IMR-90 (cell line): ENCODE measurements around the gene THAP2. TPM values are rescaled to one million over a fixed set of nuclear protein-coding genes. Genes with fewer than 3 reads are reported as not detected.
A peak's percentile ranks its signal among the peaks of the same experiment; 100 is the strongest.

Experiments
- ATAC-seq: fragments of 200-7000 bp; cut with Tn5 transposase; 2 replicates; pipeline ENCODE4 v1.9.1; 2020; ENCODE audit warnings: low read depth, mild to moderate bottlenecking, moderate library complexity
- BruUV-seq: library from RNA; stranded (reverse); fragments of 400-500 nt; replicated peaks from 2 replicates; lab custom pipeline; 2021; lab: Mats Ljungman, UMichigan
- CTCF ChIA-PET: fragments of 300-600 bp; formaldehyde crosslinking; extraction: SDS; loops from one replicate; lab custom pipeline; 2021; ENCODE audit warnings: antibody characterized with exemption; lab: Yijun Ruan, JAX
- POLR2A ChIA-PET: fragments of 300-600 bp; sonication (Branson Sonifier 250); formaldehyde crosslinking; loops from one replicate; lab custom pipeline; 2022; ENCODE audit warnings: antibody characterized with exemption; ENCODE audit not compliant: unreplicated experiment; lab: Charles Lee
- DNase-seq: peaks from one replicate; pipeline ENCODE4 v3.0.0; 2013
- H2AFZ ChIP-seq: replicated peaks from 2 replicates; pipeline ENCODE3; 2013; ENCODE audit warnings: low read length, mild to moderate bottlenecking; ENCODE audit not compliant: poor library complexity
- H2AK5ac ChIP-seq: 2 replicates; pipeline ENCODE4 v1.6.1; 2013; ENCODE audit warnings: low read depth, low read length, inconsistent platforms
- H2AK9ac ChIP-seq: replicated peaks from 2 replicates; pipeline ENCODE3; 2013; ENCODE audit warnings: mild to moderate bottlenecking, low read depth, low read length, moderate library complexity; ENCODE audit not compliant: poor library complexity
- H2BK120ac ChIP-seq: 2 replicates; pipeline ENCODE4 v1.6.1; 2013; ENCODE audit warnings: low read depth, low read length, inconsistent platforms
- H2BK15ac ChIP-seq: 3 replicates; pipeline ENCODE4 v1.6.1; 2013; ENCODE audit warnings: low read depth, low read length, inconsistent platforms
- H2BK20ac ChIP-seq: 2 replicates; pipeline ENCODE4 v1.6.1; 2013; ENCODE audit warnings: low read depth, mild to moderate bottlenecking, inconsistent platforms, low read length, moderate library complexity
- H2BK5ac ChIP-seq: 2 replicates; pipeline ENCODE4 v1.6.1; 2013; ENCODE audit warnings: mild to moderate bottlenecking, low read depth, low read length, inconsistent platforms; ENCODE audit not compliant: poor library complexity, severe bottlenecking
- H3K14ac ChIP-seq: replicated peaks from 2 replicates; pipeline ENCODE4 v1.6.1; 2013; ENCODE audit warnings: low read depth, low read length, inconsistent platforms
- H3K18ac ChIP-seq: 2 replicates; pipeline ENCODE4 v1.6.1; 2013; ENCODE audit warnings: low read depth, low read length, control low read depth
- H3K23ac ChIP-seq: 2 replicates; pipeline ENCODE4 v1.6.1; 2013; ENCODE audit warnings: low read depth, low read length, inconsistent platforms
- H3K27ac ChIP-seq: 2 replicates; pipeline ENCODE4 v1.5.1; 2013; ENCODE audit warnings: mild to moderate bottlenecking, control low read depth, low read length; ENCODE audit not compliant: insufficient read depth
- H3K27me3 ChIP-seq: 2 replicates; pipeline ENCODE4 v1.6.1; 2013; ENCODE audit warnings: low read length; ENCODE audit not compliant: control insufficient read depth, insufficient read depth
- H3K36me3 ChIP-seq: 2 replicates; pipeline ENCODE4 v1.6.1; 2013; ENCODE audit warnings: low read length, mixed read lengths; ENCODE audit not compliant: control insufficient read depth, insufficient read depth
- H3K4ac ChIP-seq: 2 replicates; pipeline ENCODE4 v1.6.1; 2013; ENCODE audit warnings: low read depth, low read length, inconsistent platforms
- H3K4me1 ChIP-seq: 2 replicates; pipeline ENCODE4 v1.6.1; 2013; ENCODE audit warnings: low read length, mixed read lengths; ENCODE audit not compliant: control insufficient read depth, insufficient read depth
- H3K4me2 ChIP-seq: 2 replicates; pipeline ENCODE4 v1.6.1; 2013; ENCODE audit warnings: low read depth, mild to moderate bottlenecking, control low read depth, low read length, moderate library complexity
- H3K4me3 ChIP-seq: 2 replicates; pipeline ENCODE4 v1.5.1; 2013; ENCODE audit warnings: low read depth, mild to moderate bottlenecking, control low read depth, low read length, moderate library complexity; ENCODE audit not compliant: insufficient read depth
- H3K56ac ChIP-seq: 2 replicates; pipeline ENCODE4 v1.6.1; 2013; ENCODE audit warnings: low read length, inconsistent platforms; ENCODE audit not compliant: insufficient read depth; ENCODE audit errors: extremely low read depth
- H3K79me1 ChIP-seq, 2 experiments: 2 replicates each; pipeline ENCODE4 v1.6.1; 2013; ENCODE audit warnings: low read length in 2 of 2, inconsistent platforms in 1 of 2, low read depth in 1 of 2
- H3K9ac ChIP-seq: 2 replicates; pipeline ENCODE4 v1.6.1; 2013; ENCODE audit warnings: low read depth, low read length, control low read depth
- H3K9me1 ChIP-seq: 2 replicates; pipeline ENCODE4 v1.6.1; 2013; ENCODE audit warnings: low read length, inconsistent platforms; ENCODE audit not compliant: insufficient read depth
- H3K9me3 ChIP-seq: 2 replicates; pipeline ENCODE4 v1.6.1; 2013; ENCODE audit warnings: low read length; ENCODE audit not compliant: control insufficient read depth, insufficient read depth
- H4K20me1 ChIP-seq: 2 replicates; pipeline ENCODE4 v1.6.1; 2013; ENCODE audit warnings: low read length, inconsistent platforms; ENCODE audit not compliant: insufficient read depth
- H4K5ac ChIP-seq: 2 replicates; pipeline ENCODE4 v1.6.1; 2013; ENCODE audit warnings: mild to moderate bottlenecking, low read depth, low read length, control low read depth
- H4K8ac ChIP-seq, 2 experiments: 2 replicates each; pipeline ENCODE4 v1.6.1; 2013; ENCODE audit warnings: low read depth in 2 of 2, low read length in 2 of 2, control low read depth in 1 of 2, inconsistent platforms in 1 of 2
- H4K91ac ChIP-seq: 2 replicates; pipeline ENCODE4 v1.6.1; 2013; ENCODE audit warnings: low read depth, low read length, inconsistent platforms; ENCODE audit not compliant: insufficient read depth
- BHLHE40 ChIP-seq: fragments of 150-350 bp; IDR thresholded peaks from 2 replicates; pipeline ENCODE4 v1.6.1; 2016; ENCODE audit warnings: mild to moderate bottlenecking, low read depth, low read length
- CHD1 ChIP-seq: IDR thresholded peaks from 2 replicates; pipeline ENCODE4 v1.6.1; 2012; ENCODE audit warnings: low read depth, low read length, improper control_type of control experiment
- MAFK ChIP-seq: IDR thresholded peaks from 2 replicates; pipeline ENCODE4 v1.6.1; 2012; ENCODE audit warnings: low read depth, low read length, improper control_type of control experiment
- MAZ ChIP-seq: IDR thresholded peaks from 2 replicates; pipeline ENCODE4 v1.6.1; 2012; ENCODE audit warnings: low read depth, mild to moderate bottlenecking, low read length, improper control_type of control experiment, moderate library complexity, borderline replicate concordance
- MXI1 ChIP-seq: IDR thresholded peaks from 2 replicates; pipeline ENCODE4 v1.6.1; 2012; ENCODE audit warnings: low read depth, mild to moderate bottlenecking, low read length, moderate library complexity, borderline replicate concordance
- NFE2L2 ChIP-seq: fragments of 150-350 bp; IDR thresholded peaks from 2 replicates; pipeline ENCODE4 v1.6.1; 2016; ENCODE audit warnings: low read depth, mild to moderate bottlenecking, low read length
- POLR2A ChIP-seq: IDR thresholded peaks from 2 replicates; pipeline ENCODE4 v1.6.1; 2012; ENCODE audit warnings: mild to moderate bottlenecking, low read depth, low read length
- RAD21 ChIP-seq: IDR thresholded peaks from 2 replicates; pipeline ENCODE4 v1.6.1; 2012; ENCODE audit warnings: low read length, improper control_type of control experiment
- SMC3 ChIP-seq: fragments of 150-350 bp; IDR thresholded peaks from 2 replicates; pipeline ENCODE4 v1.6.1; 2016; ENCODE audit warnings: low read depth, mild to moderate bottlenecking, antibody characterized with exemption, low read length, moderate library complexity
- USF2 ChIP-seq: fragments of 150-350 bp; IDR thresholded peaks from 2 replicates; pipeline ENCODE4 v1.6.1; 2017; ENCODE audit warnings: mild to moderate bottlenecking, antibody characterized with exemption, low read length, low read depth
- WGBS, 2 experiments: methylation state at CpG; one replicate each; pipeline versions ENCODE4 v1.1.5 to v1.1.7; 2013; ENCODE audit warnings: missing lambda C conversion rate in 2 of 2; ENCODE audit not compliant: insufficient read length in 1 of 2; ENCODE audit errors: extremely low coverage in 2 of 2; 5-methylcytosine and 5-hydroxymethylcytosine counted together
- dilution Hi-C: fragments of 300-500 bp; cut with HindIII; formaldehyde crosslinking; loops from one replicate; pipeline ENCODE4 v1.14.3; 2018; ENCODE audit warnings: low sequenced_read_pairs; ENCODE audit not compliant: unreplicated experiment
- in situ Hi-C: fragments of 300-500 bp; cut with MboI; formaldehyde crosslinking; loops from 3 replicates; pipeline ENCODE4 v1.14.3; 2019; ENCODE audit warnings: low sequenced_read_pairs, inconsistent platforms, mixed read lengths
- intact Hi-C: fragments of 100-400 bp; cut with micrococcal nuclease; formaldehyde crosslinking; loops from 2 replicates; pipeline ENCODE4 v1.10.0; 2022
- polyA plus RNA-seq, 3 experiments: library from polyadenylated mRNA; depleted of rRNA; stranded (reverse); fragments of >200 nt; gene quantifications; 2 replicates each; pipeline ENCODE4 v1.2.3, GENCODE V29; 2012; ENCODE audit warnings: low replicate concordance in 1 of 3
- total RNA-seq: library from RNA; depleted of rRNA; stranded (reverse); fragments of >200 nt; gene quantifications from 2 replicates; pipeline ENCODE4 v1.2.3, GENCODE V29; 2012
- TF ChIP-seq, protein P1 (sequence below): conservative IDR thresholded peaks from 2 replicates; pipeline ENCODE4 v1.5.1; 2012; ENCODE audit warnings: mild to moderate bottlenecking, low read depth, low read length, improper control_type of control experiment

THAP2 gene
- total and polyA plus RNA-seq, 2 of the 4 experiments (the other 2 are of a cell fraction) = 1.4 to 2.5 TPM

DNA sequence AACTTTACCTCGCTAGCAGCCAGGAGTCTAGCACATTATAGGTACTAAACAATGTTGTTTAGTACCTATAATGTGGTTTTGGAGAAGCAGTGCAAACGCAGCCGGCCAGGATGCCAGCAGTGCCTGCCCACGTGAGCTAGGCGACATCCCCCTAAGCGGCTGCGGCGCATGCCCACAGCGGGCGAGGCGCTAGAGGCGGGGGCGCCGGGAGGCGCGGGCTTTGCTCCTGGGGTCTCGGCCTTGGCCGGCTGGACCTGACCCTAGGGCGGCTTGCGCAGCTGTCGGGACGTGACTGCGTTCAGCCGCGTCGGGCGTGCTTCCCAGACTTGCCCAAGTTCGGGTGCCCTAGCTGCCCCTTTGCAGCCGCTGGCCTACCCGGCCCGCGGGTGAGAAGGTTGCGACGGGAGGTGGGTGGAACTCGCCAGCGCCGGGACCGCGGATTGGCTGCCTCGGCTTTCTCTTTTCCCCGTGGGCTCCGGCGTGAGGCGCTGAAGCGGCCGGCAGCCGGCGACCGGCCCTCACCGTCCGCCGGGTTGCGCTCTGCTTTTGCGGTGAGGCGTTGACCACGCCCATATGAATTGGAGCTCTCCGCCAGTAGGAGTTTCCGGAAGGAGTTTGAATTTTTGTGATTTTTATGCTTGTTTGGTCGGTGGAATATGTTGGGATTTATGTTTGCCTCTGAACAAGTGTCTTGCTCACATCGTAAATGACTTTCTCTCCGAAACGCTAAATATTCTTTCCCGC lies 22.0 kb downstream of the THAP2 start, which contains the start of gene TMEM19:
Gene TMEM19, plus strand, starts transcription at position 169 of the 744 bp plus-strand sequence. CDS start 599 bp downstream, outside the sequence.
- WGBS, 2 experiments = 0% methylated on average over 41 of the region's 63 CpGs; no CpG with 5 or more reads in 1 of the 2 experiments
- BruUV-seq = no TSS peak

More for the DNA sequence above, 22.0 kb downstream of the THAP2 start, which contains the start of gene TMEM19:
- Histone ChIP-seq H4K5ac (peak within 1 kb of the TSS; percentile 74), H3K79me1 (peaks cover 4 to 14% of the 10 kb centered on the region in 2 experiments; a peak in 3 of 4 replicates), H3K27me3 (no peaks in the 10 kb centered on the region), H2BK20ac (no peak within 1 kb of the TSS), H4K91ac (peak within 1 kb of the TSS; percentile 86), H3K4me3 (peak within 1 kb of the TSS; percentile 78), H2AK9ac (peak within 1 kb of the TSS; percentile 83), H2BK120ac (peak within 1 kb of the TSS; percentile 87), H2BK15ac (no peak within 1 kb of the TSS; the same call in 2 of the 3 replicates), H3K9ac (peak within 1 kb of the TSS; percentile 74), H3K27ac (peak within 1 kb of the TSS; percentile 81), H3K4ac (peak within 1 kb of the TSS; percentile 91), H3K56ac (peak within 1 kb of the TSS; percentile 74), H3K4me2 (peak within 1 kb of the TSS; percentile 97), H2BK5ac (peak within 1 kb of the TSS; percentile 88), H3K14ac (peak within 1 kb of the TSS; percentile 95), H3K9me3 (no peaks in the 10 kb centered on the region), H4K8ac (peak within 1 kb of the TSS; percentile 37 to 90; a peak in 3 of 4 replicates), H4K20me1 (no peaks in the 10 kb centered on the region), H3K18ac (peak within 1 kb of the TSS; percentile 74), H2AFZ (peak within 1 kb of the TSS; percentile 98), H3K23ac (peak within 1 kb of the TSS; percentile 96), H3K36me3 (no peaks in the 10 kb centered on the region), H3K9me1 (no peaks in the 10 kb centered on the region), H3K4me1 (peaks cover 1% of the 10 kb centered on the region; the same call in 1 of the 2 replicates), H2AK5ac (no peak within 1 kb of the TSS)
- ChIA-PET POLR2A (interaction anchor here (1.0 kb wide), 1 partner anchor 17 kb away, joined by 3 read pairs; no protein-coding TSS in a partner anchor), CTCF (interaction anchor here (0.8 to 1.1 kb wide), 4 partner anchors 9 to 251 kb away, joined by 3 to 11 read pairs (median 4); no protein-coding TSS in a partner anchor)
- DNase-seq = peak; percentile 86
- dilution Hi-C loops (no loop called here), intact Hi-C loops (loop anchor here (1.0 kb wide), 1 partner anchor 22 kb away; the partner anchor contains the start of gene THAP2), in situ Hi-C loops (no loop called here)
- ATAC-seq = peak; percentile 98
- TF ChIP-seq BHLHE40 (peak; percentile 48; the same call in 1 of the 2 replicates), CHD1 (no peak), RAD21 (peak; percentile 48), USF2 (peak; percentile 91), NFE2L2 (no peak), MXI1 (peak; percentile 44; the same call in 1 of the 2 replicates), SMC3 (0 out of 2 replicates have a peak, but pooled peaks have one; percentile 11), MAZ (peak; percentile 48; the same call in 1 of the 2 replicates), POLR2A (peak; percentile 26; the same call in 1 of the 2 replicates), MAFK (no peak)
- TF ChIP-seq, protein P1, sequence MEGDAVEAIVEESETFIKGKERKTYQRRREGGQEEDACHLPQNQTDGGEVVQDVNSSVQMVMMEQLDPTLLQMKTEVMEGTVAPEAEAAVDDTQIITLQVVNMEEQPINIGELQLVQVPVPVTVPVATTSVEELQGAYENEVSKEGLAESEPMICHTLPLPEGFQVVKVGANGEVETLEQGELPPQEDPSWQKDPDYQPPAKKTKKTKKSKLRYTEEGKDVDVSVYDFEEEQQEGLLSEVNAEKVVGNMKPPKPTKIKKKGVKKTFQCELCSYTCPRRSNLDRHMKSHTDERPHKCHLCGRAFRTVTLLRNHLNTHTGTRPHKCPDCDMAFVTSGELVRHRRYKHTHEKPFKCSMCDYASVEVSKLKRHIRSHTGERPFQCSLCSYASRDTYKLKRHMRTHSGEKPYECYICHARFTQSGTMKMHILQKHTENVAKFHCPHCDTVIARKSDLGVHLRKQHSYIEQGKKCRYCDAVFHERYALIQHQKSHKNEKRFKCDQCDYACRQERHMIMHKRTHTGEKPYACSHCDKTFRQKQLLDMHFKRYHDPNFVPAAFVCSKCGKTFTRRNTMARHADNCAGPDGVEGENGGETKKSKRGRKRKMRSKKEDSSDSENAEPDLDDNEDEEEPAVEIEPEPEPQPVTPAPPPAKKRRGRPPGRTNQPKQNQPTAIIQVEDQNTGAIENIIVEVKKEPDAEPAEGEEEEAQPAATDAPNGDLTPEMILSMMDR = peak; percentile 42
